Progenitor cell of endocrine pancreas (in vitro differentiated cells): ENCODE measurements around the gene ZPLD1. TPM values are rescaled to one million over a fixed set of nuclear protein-coding genes. Genes with fewer than 3 reads are reported as not detected.

Experiments used
- DNase-seq: peaks from one replicate; pipeline ENCODE4 v3.0.0; 2021; ENCODE audit warnings: low spot score; ENCODE audit not compliant: unreplicated experiment
- H3K27ac Mint-ChIP-seq: 2 replicates; pipeline ENCODE4 v1.8.0; 2021; ENCODE audit warnings: mild to moderate bottlenecking, moderate library complexity, mixed read lengths
- H3K27me3 Mint-ChIP-seq: 2 replicates; pipeline ENCODE4 v1.8.0; 2021; ENCODE audit warnings: mixed read lengths
- H3K36me3 Mint-ChIP-seq: 2 replicates; pipeline ENCODE4 v1.8.0; 2022; ENCODE audit warnings: mixed read lengths; ENCODE audit not compliant: insufficient read depth
- H3K4me1 Mint-ChIP-seq: 2 replicates; pipeline ENCODE4 v1.8.0; 2021; ENCODE audit warnings: low read depth, mixed read lengths
- H3K4me3 Mint-ChIP-seq: 2 replicates; pipeline ENCODE4 v1.8.0; 2021; ENCODE audit warnings: low read depth, mild to moderate bottlenecking, moderate library complexity, mixed read lengths
- H3K9me3 Mint-ChIP-seq: 2 replicates; pipeline ENCODE4 v1.8.0; 2021; ENCODE audit warnings: low read depth, mixed read lengths
- total RNA-seq: library from RNA; stranded (reverse); gene quantifications from 2 replicates; pipeline ENCODE4 v1.2.1, GENCODE V29; 2021
- TF ChIP-seq, protein P1 (sequence below): fragments of 200-600 bp; sonication (generic); IDR thresholded peaks from one replicate; pipeline ENCODE4 v1.5.0; 2021; ENCODE audit warnings: antibody characterized with exemption, mild to moderate bottlenecking; ENCODE audit not compliant: unreplicated experiment

The ZPLD1 gene
- total RNA-seq, 1 donor from 2014 or later: not detected

DNA sequence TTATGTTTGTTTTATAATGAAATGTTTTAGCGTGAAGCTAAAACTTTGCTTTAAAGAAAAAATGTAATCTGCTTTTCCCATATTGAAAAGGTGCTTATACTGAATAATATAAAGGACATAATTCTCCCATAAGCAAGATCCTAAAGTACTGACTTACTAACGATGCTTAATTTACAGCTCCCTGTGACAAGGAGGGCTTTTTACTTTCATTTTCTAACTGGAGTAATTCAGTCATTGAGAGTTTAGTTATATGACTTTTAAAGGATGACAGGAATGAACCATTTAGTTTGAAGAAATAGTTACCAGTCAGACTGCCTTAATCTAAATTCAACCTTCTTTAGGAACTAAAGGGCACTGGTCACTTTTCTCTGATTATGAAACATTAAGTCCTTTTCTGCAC lies 19.3 kb upstream of the ZPLD1 start:
- no peaks in the 10 kb centered on the region for H3K36me3 Mint-ChIP-seq

GRCh38 chr3:102419786-102420185 lies 15.0 kb upstream of the ZPLD1 start:
- TF ChIP-seq, protein P1, sequence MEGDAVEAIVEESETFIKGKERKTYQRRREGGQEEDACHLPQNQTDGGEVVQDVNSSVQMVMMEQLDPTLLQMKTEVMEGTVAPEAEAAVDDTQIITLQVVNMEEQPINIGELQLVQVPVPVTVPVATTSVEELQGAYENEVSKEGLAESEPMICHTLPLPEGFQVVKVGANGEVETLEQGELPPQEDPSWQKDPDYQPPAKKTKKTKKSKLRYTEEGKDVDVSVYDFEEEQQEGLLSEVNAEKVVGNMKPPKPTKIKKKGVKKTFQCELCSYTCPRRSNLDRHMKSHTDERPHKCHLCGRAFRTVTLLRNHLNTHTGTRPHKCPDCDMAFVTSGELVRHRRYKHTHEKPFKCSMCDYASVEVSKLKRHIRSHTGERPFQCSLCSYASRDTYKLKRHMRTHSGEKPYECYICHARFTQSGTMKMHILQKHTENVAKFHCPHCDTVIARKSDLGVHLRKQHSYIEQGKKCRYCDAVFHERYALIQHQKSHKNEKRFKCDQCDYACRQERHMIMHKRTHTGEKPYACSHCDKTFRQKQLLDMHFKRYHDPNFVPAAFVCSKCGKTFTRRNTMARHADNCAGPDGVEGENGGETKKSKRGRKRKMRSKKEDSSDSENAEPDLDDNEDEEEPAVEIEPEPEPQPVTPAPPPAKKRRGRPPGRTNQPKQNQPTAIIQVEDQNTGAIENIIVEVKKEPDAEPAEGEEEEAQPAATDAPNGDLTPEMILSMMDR: no peak
- H3K4me3 Mint-ChIP-seq: no peak overlapping the region
- H3K36me3 Mint-ChIP-seq: no peaks in the 10 kb centered on the region
- no peak for DNase-seq
- no peaks in the 10 kb centered on the region for H3K27me3 Mint-ChIP-seq
- H3K4me1 Mint-ChIP-seq: no peaks in the 10 kb centered on the region
- no peaks in the 10 kb centered on the region for H3K9me3 Mint-ChIP-seq
- H3K27ac Mint-ChIP-seq: no peak overlapping the region

More for the DNA sequence above, 19.3 kb upstream of the ZPLD1 start:
- H3K9me3 Mint-ChIP-seq: no peaks in the 10 kb centered on the region
- no peaks in the 10 kb centered on the region for H3K4me1 Mint-ChIP-seq
- TF ChIP-seq, protein P1: no peak
- no peak overlapping the region for H3K27ac Mint-ChIP-seq
- no peak for DNase-seq
- no peak overlapping the region for H3K4me3 Mint-ChIP-seq
- H3K27me3 Mint-ChIP-seq: no peaks in the 10 kb centered on the region

- TF ChIP-seq, protein P1: no peak
- no peaks in the 10 kb centered on the region for H3K36me3 Mint-ChIP-seq
- no peak overlapping the region for H3K27ac Mint-ChIP-seq
- H3K4me3 Mint-ChIP-seq: no peak overlapping the region
- H3K9me3 Mint-ChIP-seq: no peaks in the 10 kb centered on the region
- H3K4me1 Mint-ChIP-seq: peaks cover 4% of the 10 kb centered on the region
- peaks cover 6% of the 10 kb centered on the region for H3K27me3 Mint-ChIP-seq
- DNase-seq: no peak
Observed at GRCh38 chr3:102441832-102442231, 7.0 kb downstream of the ZPLD1 start.

- Mint-ChIP-seq H3K27me3 (peaks cover 6% of the 10 kb centered on the region), H3K27ac (no peak overlapping the region), H3K9me3 (no peaks in the 10 kb centered on the region), H3K4me1 (peaks cover 4% of the 10 kb centered on the region), H3K4me3 (no peak overlapping the region), H3K36me3 (no peaks in the 10 kb centered on the region)
- no peak for DNase-seq
- TF ChIP-seq, protein P1: no peak
Observed at GRCh38 chr3:102443021-102443420, 8.2 kb downstream of the ZPLD1 start.

DNA sequence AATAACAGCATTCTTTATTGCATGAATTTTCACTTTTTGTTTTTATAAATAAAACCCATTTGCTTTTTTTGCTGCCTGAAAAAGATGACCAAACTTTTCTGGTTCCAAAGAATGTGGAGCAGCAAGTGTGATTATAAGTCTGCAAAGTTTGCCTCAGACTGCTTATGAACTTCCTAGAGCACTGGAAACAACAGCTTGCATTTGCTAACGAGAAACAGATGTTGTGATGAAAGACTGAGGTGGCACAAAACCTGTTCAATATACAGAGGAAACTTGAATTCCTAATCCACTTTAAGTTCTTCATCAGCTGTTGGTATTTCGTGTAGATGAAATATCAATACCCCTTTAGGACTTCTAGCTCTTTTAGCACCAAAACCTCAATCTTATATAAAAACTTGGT lies 9.3 kb downstream of the ZPLD1 start:
- no peak for DNase-seq
- Mint-ChIP-seq H3K4me3 (no peak overlapping the region), H3K27me3 (peaks cover 6% of the 10 kb centered on the region), H3K36me3 (no peaks in the 10 kb centered on the region), H3K27ac (no peak overlapping the region), H3K4me1 (peaks cover 4% of the 10 kb centered on the region), H3K9me3 (no peaks in the 10 kb centered on the region)
- TF ChIP-seq, protein P1: no peak
